H9 (cell line): ENCODE results near the gene NCOA1. TPM values are rescaled to one million over a fixed set of nuclear protein-coding genes. Genes with fewer than 3 reads are reported as not detected.

ENCODE experiments used
- DNase-seq: peaks from one replicate; pipeline ENCODE4 v3.0.0-alpha.2; 2017
- H2AFZ ChIP-seq: one replicate; pipeline ENCODE4 v1.6.1; 2013; ENCODE audit warnings: mild to moderate bottlenecking, low read length, control low read depth, moderate library complexity
- H2AK5ac ChIP-seq: 2 replicates; pipeline ENCODE4 v1.6.1; 2013; ENCODE audit warnings: low read length, control low read depth, mixed read lengths; ENCODE audit not compliant: insufficient read length
- H2BK120ac ChIP-seq: one replicate; pipeline ENCODE4 v1.6.1; 2013; ENCODE audit warnings: low read depth, mild to moderate bottlenecking, low read length, control low read depth, inconsistent platforms; ENCODE audit not compliant: poor library complexity, severe bottlenecking
- H2BK12ac ChIP-seq: 2 replicates; pipeline ENCODE4 v1.6.1; 2013; ENCODE audit warnings: low read length, control low read depth, mixed read lengths, low read depth; ENCODE audit not compliant: insufficient read length
- H2BK15ac ChIP-seq: 2 replicates; pipeline ENCODE4 v1.6.1; 2013; ENCODE audit warnings: low read depth, low read length, control low read depth
- H2BK20ac ChIP-seq: one replicate; pipeline ENCODE4 v1.6.1; 2013; ENCODE audit warnings: low read depth, mild to moderate bottlenecking, low read length, control low read depth, inconsistent platforms; ENCODE audit not compliant: poor library complexity, severe bottlenecking
- H2BK5ac ChIP-seq: 2 replicates; pipeline ENCODE4 v1.6.1; 2013; ENCODE audit warnings: low read length, control low read depth, mixed read lengths; ENCODE audit not compliant: insufficient read length
- H3K14ac ChIP-seq: 2 replicates; pipeline ENCODE4 v1.6.1; 2013; ENCODE audit warnings: low read length, control low read depth; ENCODE audit not compliant: insufficient read depth
- H3K18ac ChIP-seq: 2 replicates; pipeline ENCODE4 v1.6.1; 2013; ENCODE audit warnings: low read depth, mild to moderate bottlenecking, mixed read lengths, low read length, control low read depth; ENCODE audit not compliant: insufficient read length
- H3K23ac ChIP-seq: 2 replicates; pipeline ENCODE4 v1.6.1; 2013; ENCODE audit warnings: low read length, control low read depth, mixed read lengths, low read depth; ENCODE audit not compliant: insufficient read length
- H3K23me2 ChIP-seq: 2 replicates; pipeline ENCODE4 v1.6.1; 2013; ENCODE audit warnings: low read depth, mild to moderate bottlenecking, mixed read lengths, low read length, control low read depth; ENCODE audit not compliant: insufficient read length, poor library complexity, severe bottlenecking
- H3K27ac ChIP-seq: 2 replicates; pipeline ENCODE4 v1.5.1; 2013; ENCODE audit warnings: low read length, control low read depth, mixed read lengths, low read depth; ENCODE audit not compliant: insufficient read length
- H3K27me3 ChIP-seq: 2 replicates; pipeline ENCODE4 v1.6.1; 2013; ENCODE audit warnings: low read length, control low read depth, inconsistent platforms; ENCODE audit not compliant: insufficient read depth
- H3K4ac ChIP-seq: 2 replicates; pipeline ENCODE4 v1.6.1; 2013; ENCODE audit warnings: low read depth, mild to moderate bottlenecking, control low read depth, inconsistent platforms, low read length, moderate library complexity
- H3K4me1 ChIP-seq: 2 replicates; pipeline ENCODE4 v1.6.1; 2013; ENCODE audit warnings: low read length, control low read depth, inconsistent platforms; ENCODE audit not compliant: insufficient read depth
- H3K4me2 ChIP-seq: 2 replicates; pipeline ENCODE4 v1.6.1; 2013; ENCODE audit warnings: low read length, control low read depth, mixed read lengths; ENCODE audit not compliant: insufficient read length, insufficient read depth
- H3K56ac ChIP-seq: 2 replicates; pipeline ENCODE4 v1.6.1; 2013; ENCODE audit warnings: low read depth, mild to moderate bottlenecking, mixed read lengths, low read length, control low read depth; ENCODE audit not compliant: insufficient read length
- H3K79me1 ChIP-seq: 2 replicates; pipeline ENCODE4 v1.6.1; 2013; ENCODE audit warnings: low read depth, mild to moderate bottlenecking, moderate library complexity, low read length, control low read depth, inconsistent platforms; ENCODE audit not compliant: insufficient read depth, poor library complexity, severe bottlenecking
- H3K79me2 ChIP-seq: 2 replicates; pipeline ENCODE4 v1.6.1; 2013; ENCODE audit warnings: low read length, control low read depth, inconsistent platforms; ENCODE audit not compliant: insufficient read depth
- H3K9ac ChIP-seq: 2 replicates; pipeline ENCODE4 v1.6.1; 2013; ENCODE audit warnings: low read length, control low read depth, mixed read lengths; ENCODE audit not compliant: insufficient read length; ENCODE audit errors: extremely low read depth
- H3K9me3 ChIP-seq: one replicate; pipeline ENCODE4 v1.6.1; 2013; ENCODE audit warnings: low read depth, low read length, inconsistent platforms; ENCODE audit not compliant: control insufficient read depth
- H3T11ph ChIP-seq: one replicate; pipeline ENCODE4 v1.6.1; 2013; ENCODE audit warnings: mild to moderate bottlenecking, low read length, control low read depth, inconsistent platforms
- H4K20me1 ChIP-seq: one replicate; pipeline ENCODE4 v1.6.1; 2013; ENCODE audit not compliant: control insufficient read depth, insufficient read length, insufficient read depth
- H4K5ac ChIP-seq: 2 replicates; pipeline ENCODE4 v1.6.1; 2013; ENCODE audit warnings: low read depth, mild to moderate bottlenecking, mixed read lengths, low read length, control low read depth; ENCODE audit not compliant: insufficient read length
- H4K8ac ChIP-seq: replicated peaks from 2 replicates; pipeline ENCODE4 v1.6.1; 2013; ENCODE audit warnings: low read length, control low read depth, mixed read lengths, low read depth; ENCODE audit not compliant: insufficient read length
- H4K91ac ChIP-seq: 2 replicates; pipeline ENCODE4 v1.6.1; 2013; ENCODE audit warnings: low read depth, mild to moderate bottlenecking, moderate library complexity, mixed read lengths, low read length, control low read depth; ENCODE audit not compliant: insufficient read length
- H3K27ac Mint-ChIP-seq, 3 experiments: 2 replicates in 2 of 3; 3 replicates in 1 of 3; pipeline ENCODE4 v1.8.0; 2020 to 2021; ENCODE audit warnings: mixed read lengths in 3 of 3, mild to moderate bottlenecking in 1 of 3, moderate library complexity in 1 of 3
- H3K27me3 Mint-ChIP-seq: 2 replicates; pipeline ENCODE4 v1.8.0; 2021; ENCODE audit warnings: low read depth, mild to moderate bottlenecking, moderate library complexity, mixed read lengths
- H3K36me3 Mint-ChIP-seq, 3 experiments: 2 replicates in 2 of 3; 3 replicates in 1 of 3; pipeline ENCODE4 v1.8.0; 2020 to 2021; ENCODE audit warnings: low read depth in 3 of 3, mixed read lengths in 3 of 3; ENCODE audit not compliant: insufficient read depth in 1 of 3
- H3K4me1 Mint-ChIP-seq, 2 experiments: 2 replicates each; pipeline ENCODE4 v1.8.0; 2020; ENCODE audit warnings: mixed read lengths in 2 of 2
- H3K4me3 Mint-ChIP-seq, 2 experiments: 2 replicates in 1 of 2; 3 replicates in 1 of 2; pipeline ENCODE4 v1.8.0; 2020 to 2021; ENCODE audit warnings: mild to moderate bottlenecking in 2 of 2, mixed read lengths in 2 of 2, moderate library complexity in 1 of 2
- H3K9me3 Mint-ChIP-seq, 2 experiments: 2 replicates in 1 of 2; 3 replicates in 1 of 2; pipeline ENCODE4 v1.8.0; 2020; ENCODE audit warnings: mild to moderate bottlenecking in 2 of 2, mixed read lengths in 2 of 2, moderate library complexity in 1 of 2
- CTCF ChIP-seq: fragments of 200-600 bp; sonication (generic); conservative IDR thresholded peaks from 3 replicates; pipeline ENCODE4 v1.8.0; 2021; ENCODE audit warnings: antibody characterized with exemption, mild to moderate bottlenecking
- WGBS: extraction: QIAGEN DNeasy Blood & Tissue Kit; methylation state at CpG from one replicate; pipeline ENCODE4 v1.1.7; 2013; ENCODE audit warnings: missing lambda C conversion rate, low lambda C conversion rate, mixed read lengths; ENCODE audit not compliant: insufficient read length; ENCODE audit errors: extremely low coverage; 5-methylcytosine and 5-hydroxymethylcytosine counted together
- total RNA-seq: library from RNA; stranded (reverse); gene quantifications from 2 replicates; pipeline ENCODE4 v1.2.1, GENCODE V29; 2021

Gene NCOA1
- total RNA-seq, 1 experiment from 2014 or later, result 14.8 TPM

GRCh38 chr2:24711865-24712264 lies 220.8 kb downstream of the NCOA1 start:
- no peaks in the 10 kb centered on the region for H3K9me3 ChIP-seq
- no peak overlapping the region for H3K4ac ChIP-seq
- DNase-seq, result no peak
- H2BK20ac ChIP-seq, result no peak overlapping the region
- no peaks in the 10 kb centered on the region for H3K9me3 Mint-ChIP-seq
- H3K27me3 Mint-ChIP-seq, result no peaks in the 10 kb centered on the region
- H3K23ac ChIP-seq, result no peak overlapping the region
- no peaks in the 10 kb centered on the region for H3K79me2 ChIP-seq
- no peaks in the 10 kb centered on the region for H3K4me1 ChIP-seq
- no peak overlapping the region for H3K4me3 Mint-ChIP-seq
- no peak overlapping the region for H2BK12ac ChIP-seq
- H4K8ac ChIP-seq, result no peak overlapping the region
- H2BK5ac ChIP-seq, result no peak overlapping the region
- H4K20me1 ChIP-seq, result no peaks in the 10 kb centered on the region
- H3K9ac ChIP-seq, result no peak overlapping the region
- no peaks in the 10 kb centered on the region for H3K79me1 ChIP-seq
- H3K27ac Mint-ChIP-seq, result no peak overlapping the region
- no peak overlapping the region for H4K91ac ChIP-seq
- no peak overlapping the region for H3K4me2 ChIP-seq
- no peak overlapping the region for H3K14ac ChIP-seq
- H2AFZ ChIP-seq, result no peak overlapping the region
- H3K18ac ChIP-seq, result no peak overlapping the region
- H3K56ac ChIP-seq, result no peak overlapping the region
- H3K23me2 ChIP-seq, result no peaks in the 10 kb centered on the region
- TF ChIP-seq CTCF, result no peak
- H2AK5ac ChIP-seq, result no peak overlapping the region
- no peak overlapping the region for H4K5ac ChIP-seq
- H3T11ph ChIP-seq, result no peak overlapping the region
- no CpG with 5 or more reads among the region's 2 CpGs for WGBS
- no peak overlapping the region for H2BK15ac ChIP-seq
- H3K27me3 ChIP-seq, result no peaks in the 10 kb centered on the region
- H3K27ac ChIP-seq, result no peak overlapping the region
- H3K4me1 Mint-ChIP-seq, result peaks cover 6 to 7% of the 10 kb centered on the region in 2 experiments
- H2BK120ac ChIP-seq, result no peak overlapping the region
- H3K36me3 Mint-ChIP-seq, result no peaks in the 10 kb centered on the region
